Activated T-cell treated with anti-CD3 and anti-CD28 coated beads for 4 hours (primary cell): ENCODE measurements around the gene CDH22.

Source experiments
- DNase-seq: peaks from one replicate; pipeline ENCODE4 v3.0.0-alpha.2; 2020

CDH22 gene

GRCh38 chr20:46308258-46309157 lies at the start of gene CDH22:
Gene CDH22, minus strand, starts transcription at chr20:46308498. Its CDS starts 57,204 bp downstream, at chr20:46251294.
- DNase-seq: peak; percentile 7

GRCh38 chr20:46357030-46357514 lies 48.8 kb upstream of the CDH22 start:
- DNase-seq: no peak

GRCh38 chr20:46356195-46357029 lies 48.1 kb upstream of the CDH22 start:
- DNase-seq: no peak

- no peak for DNase-seq
These were observed 47.5 kb upstream of the CDH22 start for GRCh38 chr20:46355778-46356177.

GRCh38 chr20:46354920-46355654 lies 46.8 kb upstream of the CDH22 start:
- no peak for DNase-seq

GRCh38 chr20:46354207-46354555 lies 45.9 kb upstream of the CDH22 start:
- no peak for DNase-seq

- no peak for DNase-seq
These were observed 45.4 kb upstream of the CDH22 start for GRCh38 chr20:46353500-46354206.

GRCh38 chr20:46352370-46352938 lies 44.2 kb upstream of the CDH22 start:
- DNase-seq: no peak

GRCh38 chr20:46351357-46352058 lies 43.2 kb upstream of the CDH22 start:
- DNase-seq: no peak

GRCh38 chr20:46350986-46351267 lies 42.6 kb upstream of the CDH22 start:
- DNase-seq: no peak

- DNase-seq: no peak
These were observed 42.1 kb upstream of the CDH22 start for GRCh38 chr20:46350201-46350985.

GRCh38 chr20:46349742-46350056 lies 41.4 kb upstream of the CDH22 start:
- DNase-seq: no peak

GRCh38 chr20:46349035-46349741 lies 40.9 kb upstream of the CDH22 start:
- DNase-seq: no peak

- no peak for DNase-seq
These were observed 39.8 kb upstream of the CDH22 start for GRCh38 chr20:46347841-46348803.

GRCh38 chr20:46346770-46347169 lies 38.5 kb upstream of the CDH22 start:
- no peak for DNase-seq

- DNase-seq: no peak
These were observed 36.3 kb upstream of the CDH22 start for GRCh38 chr20:46344488-46345162.

- DNase-seq: no peak
These were observed 35.7 kb upstream of the CDH22 start for GRCh38 chr20:46343975-46344357.

- DNase-seq: no peak
These were observed 35.2 kb upstream of the CDH22 start for GRCh38 chr20:46343348-46343974.
